Measurements from ENCODE around the gene SMIM24.
"Not testable (repeated sequence)": the region's sequence is repeated elsewhere in the genome, so short reads cannot be mapped to it uniquely, and the experiment has no call there.

The SMIM24 gene

GRCh38 chr19:3433805-3434540 lies 46.4 kb downstream of the SMIM24 start:
- no peak for DNase-seq (ENCODE audit: low read depth)

- no peak for DNase-seq (ENCODE audit: low read depth)
These were observed 47.0 kb downstream of the SMIM24 start for GRCh38 chr19:3433313-3433712.

GRCh38 chr19:3431760-3432397 lies 48.4 kb downstream of the SMIM24 start:
- no peak for DNase-seq (ENCODE audit: low read depth)

- DNase-seq (ENCODE audit: low read depth) = not testable (repeated sequence)
These were observed 50.0 kb downstream of the SMIM24 start for GRCh38 chr19:3430366-3430680.

GRCh38 chr19:3426433-3426832 lies 53.9 kb downstream of the SMIM24 start:
- no peak for DNase-seq (ENCODE audit: low read depth)

Measured in stimulated activated CD8-positive, alpha-beta memory T cell treated with anti-CD3 and anti-CD28 coated beads, Interleukin-12 subunit alpha, Interleukin-12 subunit beta, amount 100 ng/mL, for 4 hours (primary cell).